Mucosa of stomach (tissue), 1 donor: ENCODE measurements around the gene SCUBE3.

Source experiments
- H3K27me3 ChIP-seq: one replicate; pipeline ENCODE4 v1.7.0; 2013; ENCODE audit warnings: mild to moderate bottlenecking, low read length; ENCODE audit not compliant: control insufficient read depth, insufficient read depth
- H3K36me3 ChIP-seq: one replicate; pipeline ENCODE4 v1.7.0; 2013; ENCODE audit warnings: low read length; ENCODE audit not compliant: control insufficient read depth, insufficient read depth
- H3K4me1 ChIP-seq: one replicate; pipeline ENCODE4 v1.7.0; 2013; ENCODE audit warnings: mild to moderate bottlenecking, low read length; ENCODE audit not compliant: control insufficient read depth, insufficient read depth
- H3K4me3 ChIP-seq: one replicate; pipeline ENCODE4 v1.7.0; 2013; ENCODE audit warnings: low read length
- H3K9ac ChIP-seq: one replicate; pipeline ENCODE4 v1.7.0; 2013; ENCODE audit warnings: mild to moderate bottlenecking, low read length, moderate library complexity
- H3K9me3 ChIP-seq: one replicate; pipeline ENCODE4 v1.7.0; 2013; ENCODE audit warnings: mild to moderate bottlenecking, low read length, moderate library complexity; ENCODE audit not compliant: control insufficient read depth
- donor health status: Pancreatic carcinoma.

Gene SCUBE3

GRCh38 chr6:35183935-35184334, 29.8 kb upstream of the SCUBE3 start:
- no peaks in the 10 kb centered on the region for H3K36me3 ChIP-seq
- H3K9me3 ChIP-seq, result no peaks in the 10 kb centered on the region
- peaks cover 4% of the 10 kb centered on the region for H3K27me3 ChIP-seq
- H3K9ac ChIP-seq, result no peak overlapping the region
- H3K4me1 ChIP-seq, result peaks cover 14% of the 10 kb centered on the region
- no peak overlapping the region for H3K4me3 ChIP-seq

GRCh38 chr6:35184580-35185301, 29.0 kb upstream of the SCUBE3 start:
- Histone ChIP-seq H3K27me3 (peaks cover 4% of the 10 kb centered on the region), H3K4me1 (peaks cover 14% of the 10 kb centered on the region), H3K9ac (no peak overlapping the region), H3K4me3 (no peak overlapping the region), H3K9me3 (no peaks in the 10 kb centered on the region), H3K36me3 (no peaks in the 10 kb centered on the region)

- Histone ChIP-seq H3K9me3 (no peaks in the 10 kb centered on the region), H3K36me3 (no peaks in the 10 kb centered on the region), H3K4me1 (peaks cover 14% of the 10 kb centered on the region), H3K4me3 (no peak overlapping the region), H3K27me3 (peaks cover 4% of the 10 kb centered on the region), H3K9ac (no peak overlapping the region)
Observed at GRCh38 chr6:35185302-35185681, 28.5 kb upstream of the SCUBE3 start.

- H3K4me1 ChIP-seq, result peaks cover 14% of the 10 kb centered on the region
Observed at GRCh38 chr6:35185971-35186370, 27.8 kb upstream of the SCUBE3 start.

GRCh38 chr6:35186571-35186970, 27.2 kb upstream of the SCUBE3 start:
- H3K9ac ChIP-seq, result no peak overlapping the region
- H3K4me1 ChIP-seq, result peaks cover 12% of the 10 kb centered on the region
- H3K9me3 ChIP-seq, result no peaks in the 10 kb centered on the region
- H3K27me3 ChIP-seq, result peaks cover 4% of the 10 kb centered on the region
- H3K36me3 ChIP-seq, result no peaks in the 10 kb centered on the region
- H3K4me3 ChIP-seq, result no peak overlapping the region

More at GRCh38 chr6:35185971-35186370, 27.8 kb upstream of the SCUBE3 start:
- Histone ChIP-seq H3K9ac (no peak overlapping the region), H3K4me3 (no peak overlapping the region), H3K9me3 (no peaks in the 10 kb centered on the region), H3K27me3 (peaks cover 4% of the 10 kb centered on the region), H3K36me3 (no peaks in the 10 kb centered on the region)

- H3K36me3 ChIP-seq, result no peaks in the 10 kb centered on the region
- H3K27me3 ChIP-seq, result peaks cover 4% of the 10 kb centered on the region
- no peaks in the 10 kb centered on the region for H3K9me3 ChIP-seq
Observed at GRCh38 chr6:35188886-35189285, 24.9 kb upstream of the SCUBE3 start.

GRCh38 chr6:35190306-35190705, 23.4 kb upstream of the SCUBE3 start:
- no peak overlapping the region for H3K9ac ChIP-seq

More at GRCh38 chr6:35188886-35189285, 24.9 kb upstream of the SCUBE3 start:
- Histone ChIP-seq H3K4me3 (no peak overlapping the region), H3K4me1 (peaks cover 7% of the 10 kb centered on the region), H3K9ac (no peak overlapping the region)

GRCh38 chr6:35191889-35192288, 21.9 kb upstream of the SCUBE3 start:
- Histone ChIP-seq H3K4me3 (no peak overlapping the region), H3K9ac (no peak overlapping the region), H3K9me3 (no peaks in the 10 kb centered on the region), H3K27me3 (peaks cover 3% of the 10 kb centered on the region), H3K4me1 (peaks cover 5% of the 10 kb centered on the region), H3K36me3 (no peaks in the 10 kb centered on the region)

More at GRCh38 chr6:35190306-35190705, 23.4 kb upstream of the SCUBE3 start:
- H3K36me3 ChIP-seq, result no peaks in the 10 kb centered on the region
- H3K9me3 ChIP-seq, result no peaks in the 10 kb centered on the region
- peaks cover 4% of the 10 kb centered on the region for H3K27me3 ChIP-seq
- no peak overlapping the region for H3K4me3 ChIP-seq
- peaks cover 10% of the 10 kb centered on the region for H3K4me1 ChIP-seq

GRCh38 chr6:35192301-35192860, 21.4 kb upstream of the SCUBE3 start:
- no peaks in the 10 kb centered on the region for H3K36me3 ChIP-seq
- no peaks in the 10 kb centered on the region for H3K9me3 ChIP-seq
- H3K9ac ChIP-seq, result no peak overlapping the region
- H3K4me1 ChIP-seq, result peaks cover 5% of the 10 kb centered on the region
- H3K4me3 ChIP-seq, result no peak overlapping the region
- no peaks in the 10 kb centered on the region for H3K27me3 ChIP-seq

GRCh38 chr6:35194390-35194789, 19.4 kb upstream of the SCUBE3 start:
- H3K9ac ChIP-seq, result no peak overlapping the region
- H3K4me3 ChIP-seq, result no peak overlapping the region
- H3K9me3 ChIP-seq, result no peaks in the 10 kb centered on the region
- no peaks in the 10 kb centered on the region for H3K36me3 ChIP-seq
- H3K27me3 ChIP-seq, result no peaks in the 10 kb centered on the region
- peaks cover 5% of the 10 kb centered on the region for H3K4me1 ChIP-seq

GRCh38 chr6:35195120-35195780, 18.5 kb upstream of the SCUBE3 start:
- Histone ChIP-seq H3K4me1 (peaks cover 5% of the 10 kb centered on the region), H3K9me3 (no peaks in the 10 kb centered on the region), H3K27me3 (no peaks in the 10 kb centered on the region)

GRCh38 chr6:35197196-35197595, 16.6 kb upstream of the SCUBE3 start:
- H3K4me1 ChIP-seq, result peaks cover 5% of the 10 kb centered on the region
- H3K9me3 ChIP-seq, result no peaks in the 10 kb centered on the region
- H3K36me3 ChIP-seq, result no peaks in the 10 kb centered on the region
- H3K9ac ChIP-seq, result no peak overlapping the region
- no peaks in the 10 kb centered on the region for H3K27me3 ChIP-seq
- H3K4me3 ChIP-seq, result no peak overlapping the region

More at GRCh38 chr6:35195120-35195780, 18.5 kb upstream of the SCUBE3 start:
- Histone ChIP-seq H3K36me3 (no peaks in the 10 kb centered on the region), H3K9ac (no peak overlapping the region), H3K4me3 (no peak overlapping the region)
